ENCODE data around the gene STK32B.

GRCh38 chr4:5373327-5373726 lies 322.0 kb downstream of the STK32B start:
- TF ChIP-seq REST (IDR thresholded peaks at IDR 0.05; ENCODE audit: insufficient read depth in 1 of 2, low read depth in 2 of 2, low read length in 1 of 2): no peak
- TF ChIP-seq CTCF (IDR thresholded peaks at IDR 0.05): no peak
- no peak for TF ChIP-seq POLR2AphosphoS5 (IDR thresholded peaks at IDR 0.05; ENCODE audit: low read depth, low read length)
- TF ChIP-seq SIN3A (IDR thresholded peaks at IDR 0.05; ENCODE audit: borderline replicate concordance, insufficient read depth, low read depth, low read length): no peak

Measured in Panc1 (cell line).